ENCODE results near the gene OVCH1.
A peak's percentile ranks its signal among the peaks of the same experiment; 100 is the strongest.

Gene OVCH1, protein sequence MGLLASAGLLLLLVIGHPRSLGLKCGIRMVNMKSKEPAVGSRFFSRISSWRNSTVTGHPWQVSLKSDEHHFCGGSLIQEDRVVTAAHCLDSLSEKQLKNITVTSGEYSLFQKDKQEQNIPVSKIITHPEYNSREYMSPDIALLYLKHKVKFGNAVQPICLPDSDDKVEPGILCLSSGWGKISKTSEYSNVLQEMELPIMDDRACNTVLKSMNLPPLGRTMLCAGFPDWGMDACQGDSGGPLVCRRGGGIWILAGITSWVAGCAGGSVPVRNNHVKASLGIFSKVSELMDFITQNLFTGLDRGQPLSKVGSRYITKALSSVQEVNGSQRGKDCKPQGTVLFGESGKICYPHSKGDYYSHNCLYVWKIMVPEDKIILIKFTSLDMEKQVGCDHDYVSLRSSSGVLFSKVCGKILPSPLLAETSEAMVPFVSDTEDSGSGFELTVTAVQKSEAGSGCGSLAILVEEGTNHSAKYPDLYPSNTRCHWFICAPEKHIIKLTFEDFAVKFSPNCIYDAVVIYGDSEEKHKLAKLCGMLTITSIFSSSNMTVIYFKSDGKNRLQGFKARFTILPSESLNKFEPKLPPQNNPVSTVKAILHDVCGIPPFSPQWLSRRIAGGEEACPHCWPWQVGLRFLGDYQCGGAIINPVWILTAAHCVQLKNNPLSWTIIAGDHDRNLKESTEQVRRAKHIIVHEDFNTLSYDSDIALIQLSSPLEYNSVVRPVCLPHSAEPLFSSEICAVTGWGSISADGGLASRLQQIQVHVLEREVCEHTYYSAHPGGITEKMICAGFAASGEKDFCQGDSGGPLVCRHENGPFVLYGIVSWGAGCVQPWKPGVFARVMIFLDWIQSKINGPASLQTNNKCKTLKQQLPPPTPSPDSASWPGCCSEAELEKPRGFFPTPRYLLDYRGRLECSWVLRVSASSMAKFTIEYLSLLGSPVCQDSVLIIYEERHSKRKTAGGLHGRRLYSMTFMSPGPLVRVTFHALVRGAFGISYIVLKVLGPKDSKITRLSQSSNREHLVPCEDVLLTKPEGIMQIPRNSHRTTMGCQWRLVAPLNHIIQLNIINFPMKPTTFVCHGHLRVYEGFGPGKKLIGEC

DNA sequence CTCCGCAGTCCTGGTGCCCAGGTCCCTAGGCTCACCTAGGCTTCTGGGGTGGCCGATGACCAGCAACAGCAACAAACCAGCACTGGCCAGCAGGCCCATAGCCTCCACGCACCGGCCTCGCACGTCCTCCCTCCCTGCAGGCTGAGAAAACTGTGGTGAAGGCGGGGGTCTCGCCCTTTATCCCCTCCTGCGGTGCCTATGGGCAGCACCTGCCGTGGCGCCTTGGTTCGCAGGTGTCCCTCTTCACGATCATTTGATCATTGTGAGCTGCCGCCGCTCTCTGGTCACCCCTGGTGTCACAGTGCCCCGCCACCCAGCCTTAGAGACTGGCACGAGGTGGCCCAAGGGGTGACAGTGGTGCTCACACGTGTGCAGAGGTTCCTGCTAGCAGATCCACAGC lies at the start of gene OVCH1:
OVCH1 (minus strand) TSS at position 99 of the 400 bp plus-strand sequence; CDS start at position 99, 0 bp downstream.
- DNase-seq (ENCODE audit: low read depth) = no peak

DNA sequence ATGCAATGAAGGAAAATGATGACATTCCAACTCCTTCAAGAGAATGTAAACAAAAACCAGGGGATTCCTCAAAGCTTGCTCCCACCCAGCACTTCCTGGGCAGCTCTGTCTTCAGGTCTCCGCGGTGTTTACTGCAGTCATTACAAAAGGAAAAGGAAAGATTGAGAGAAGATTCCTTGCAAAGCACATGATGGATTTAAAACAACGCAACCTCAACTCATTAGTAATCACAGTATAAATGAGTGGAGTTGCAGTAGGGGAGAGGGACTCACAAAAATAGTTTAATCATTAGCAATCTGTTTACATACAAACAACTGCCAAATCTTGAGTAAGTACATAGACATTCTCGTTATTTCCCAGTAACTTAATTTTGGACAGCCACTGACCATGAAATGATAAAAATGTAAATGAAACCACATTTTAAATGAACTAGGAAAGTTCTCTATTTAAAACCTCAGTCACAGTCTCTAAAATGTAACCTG lies 49.7 kb upstream of the OVCH1 start:
- DNase-seq (ENCODE audit: low read depth) = no peak

DNA sequence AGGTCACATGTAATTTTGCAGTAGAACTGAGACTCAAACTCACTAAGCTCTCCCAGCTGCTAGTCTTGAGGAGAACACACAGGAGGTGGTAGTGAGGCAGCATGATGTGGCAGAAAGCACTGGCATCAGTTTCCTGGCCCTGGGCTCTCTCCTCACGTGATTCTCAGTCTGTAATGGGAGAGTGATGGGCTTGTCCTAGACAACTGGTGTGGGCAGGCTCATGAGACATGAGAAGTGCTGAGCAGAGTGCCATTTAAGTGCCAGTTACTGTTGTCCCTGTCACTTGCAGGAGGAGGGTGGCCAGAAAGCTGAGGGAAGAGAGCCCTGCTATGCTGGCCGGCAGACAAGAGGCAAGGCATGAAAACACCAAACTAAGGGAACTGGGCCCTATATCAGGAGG lies 48.5 kb upstream of the OVCH1 start:
- no peak for DNase-seq (ENCODE audit: low read depth)

DNA sequence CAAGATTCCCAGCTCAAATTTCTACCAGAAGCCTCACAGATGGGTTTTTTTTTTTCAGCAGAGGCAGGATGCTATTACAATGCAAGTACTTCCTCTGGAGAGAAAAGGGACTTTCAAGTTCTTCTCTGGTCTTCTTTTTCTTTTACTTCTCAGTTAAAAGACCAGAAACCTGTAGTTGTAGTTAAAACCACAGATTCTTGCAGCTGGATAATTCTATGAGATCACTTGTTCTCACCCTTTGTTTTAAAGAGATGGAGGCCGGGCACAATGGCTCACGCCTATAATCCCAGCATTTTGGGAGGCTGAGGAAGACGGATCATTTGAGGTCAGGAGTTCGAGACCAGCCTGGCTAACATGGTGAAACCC lies 47.6 kb upstream of the OVCH1 start:
- no peak for DNase-seq (ENCODE audit: low read depth)

DNA sequence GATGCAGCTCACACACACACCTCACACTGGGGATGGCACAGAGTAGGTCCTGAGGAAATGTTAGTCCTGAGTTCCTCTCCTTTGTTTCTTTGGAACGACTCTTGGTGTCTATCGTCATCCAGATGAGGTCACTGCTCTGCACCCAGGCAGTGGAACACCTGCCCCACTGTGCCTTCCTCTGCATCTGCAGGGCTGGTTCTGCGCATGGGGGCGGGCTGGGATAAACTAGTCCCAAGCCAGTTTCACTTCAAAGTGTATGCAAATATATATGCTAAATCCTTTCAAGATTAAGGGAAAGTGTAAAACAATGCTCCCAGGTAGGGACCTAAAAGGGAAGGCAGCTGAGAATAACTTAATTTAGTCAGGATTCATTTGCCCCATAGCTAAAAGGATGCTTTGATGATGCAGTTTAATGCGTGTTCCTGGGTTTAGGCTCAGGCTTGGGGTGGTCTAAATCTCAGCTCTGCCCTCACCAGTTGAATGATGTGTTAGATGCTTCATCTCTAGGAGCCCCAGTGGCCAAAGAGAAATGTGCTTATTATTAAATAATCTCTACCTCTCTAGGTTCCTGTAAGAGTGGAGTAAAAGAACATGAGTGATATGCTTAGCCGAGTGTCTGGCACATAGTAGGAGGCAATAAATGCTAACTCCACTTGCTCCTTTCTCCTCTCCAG lies 47.1 kb upstream of the OVCH1 start:
- no peak for DNase-seq (ENCODE audit: low read depth)

DNA sequence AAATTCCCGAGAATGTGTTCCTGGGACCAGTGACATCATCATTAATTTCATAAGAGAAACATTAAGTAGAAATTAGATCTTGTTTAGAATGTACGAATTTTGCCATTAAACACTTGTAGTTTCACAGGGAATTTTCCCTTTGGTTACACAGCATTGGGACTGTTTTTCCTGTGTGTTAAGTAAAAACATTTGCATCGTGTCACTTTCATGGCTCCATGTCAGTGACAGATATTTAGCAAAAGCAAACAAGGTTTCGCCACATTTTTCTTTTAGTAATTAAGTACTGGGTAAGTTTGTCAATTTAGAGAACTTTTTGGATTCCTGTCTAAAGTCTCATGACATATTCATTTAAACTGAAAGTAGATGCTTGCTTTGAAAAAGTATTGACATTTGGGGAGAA lies 45.5 kb upstream of the OVCH1 start:
- no peak for DNase-seq (ENCODE audit: low read depth)

DNA sequence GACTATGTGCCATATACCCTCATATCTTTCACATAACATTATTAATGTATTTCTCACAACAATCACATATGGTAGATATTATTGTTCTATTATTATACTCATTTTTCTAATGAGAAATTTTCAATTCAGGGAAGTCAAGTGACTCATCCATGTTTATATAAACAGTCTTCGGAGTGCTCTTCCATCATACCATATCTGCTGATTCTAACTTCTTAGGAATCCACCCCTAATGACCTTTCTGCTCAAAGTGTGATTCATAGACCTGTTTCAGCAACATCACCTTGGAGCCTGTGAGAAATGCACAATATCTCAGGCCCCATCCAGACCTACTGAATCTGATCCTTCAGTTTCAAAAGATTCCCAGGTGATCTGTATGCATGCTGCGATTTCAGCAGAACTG lies 39.8 kb upstream of the OVCH1 start:
- no peak for DNase-seq (ENCODE audit: low read depth)

DNA sequence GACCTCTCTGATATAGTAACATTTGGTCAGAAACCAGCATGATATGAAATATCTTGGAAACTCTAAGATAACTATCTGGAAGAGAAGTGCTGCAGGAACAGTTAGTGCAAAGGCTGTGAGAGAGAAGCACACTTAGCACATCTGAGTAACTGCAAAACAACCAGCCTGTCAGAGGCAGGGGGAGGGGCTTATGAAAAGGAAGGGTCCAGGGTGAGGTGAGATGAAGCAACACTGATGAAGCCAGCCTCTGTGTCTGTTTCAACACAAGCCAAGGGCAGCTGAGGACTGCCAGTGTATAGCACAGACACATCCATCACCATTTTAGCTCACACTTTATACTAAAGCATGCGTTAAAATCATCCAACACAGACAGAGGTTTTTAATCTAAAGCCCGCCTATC lies 37.4 kb upstream of the OVCH1 start:
- no peak for DNase-seq (ENCODE audit: low read depth)

DNA sequence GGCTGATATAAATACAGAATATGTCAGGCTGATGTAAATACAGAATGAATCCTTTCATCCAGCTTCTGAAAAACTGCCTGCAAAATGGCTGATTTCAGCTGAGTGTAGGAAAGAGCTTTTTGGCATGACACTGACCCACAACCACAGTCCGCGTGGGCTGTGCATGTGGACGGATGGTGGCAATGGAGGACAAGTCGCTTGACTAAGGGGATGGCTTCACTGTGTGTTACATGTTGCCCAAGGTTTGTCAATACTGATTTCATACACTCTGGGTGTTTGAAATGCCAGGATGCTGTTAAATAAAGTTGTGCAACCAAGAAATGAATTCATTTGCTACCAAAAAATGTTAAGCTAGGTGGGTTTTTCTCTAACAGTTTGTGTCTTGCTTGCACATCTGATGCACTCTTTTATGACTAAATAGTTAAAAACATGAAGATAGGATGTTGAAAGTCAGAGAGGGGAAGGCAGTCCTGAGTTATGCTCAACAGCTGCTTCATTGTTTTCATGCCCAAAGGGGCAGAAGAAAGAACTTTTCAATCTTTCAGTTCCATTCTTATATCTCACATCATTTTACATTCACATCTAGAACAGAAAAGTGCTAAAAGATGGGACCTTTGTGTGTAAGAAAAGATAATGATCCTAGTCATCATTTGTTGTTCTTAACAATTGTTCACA lies 36.5 kb upstream of the OVCH1 start:
- DNase-seq (ENCODE audit: low read depth) = no peak

DNA sequence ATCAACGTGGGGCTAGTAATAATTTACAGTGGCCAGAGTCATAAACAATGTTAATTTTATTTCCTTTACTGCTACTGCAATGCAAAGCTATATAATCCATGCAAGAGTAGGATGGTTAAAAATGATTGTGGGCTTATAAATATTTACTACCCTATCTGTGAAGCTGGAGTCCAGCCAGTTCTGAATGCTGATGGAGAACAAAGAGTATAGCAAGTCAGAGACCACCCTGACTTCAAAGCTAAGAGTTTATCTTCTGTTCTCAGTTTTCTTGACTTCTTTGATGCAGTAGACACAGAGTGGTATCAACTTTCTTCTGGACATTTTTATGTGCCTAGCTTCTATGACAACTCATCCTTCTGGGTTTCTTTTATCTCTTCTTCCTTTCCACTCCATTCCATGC lies 34.0 kb upstream of the OVCH1 start:
- DNase-seq (ENCODE audit: low read depth) = no peak

DNA sequence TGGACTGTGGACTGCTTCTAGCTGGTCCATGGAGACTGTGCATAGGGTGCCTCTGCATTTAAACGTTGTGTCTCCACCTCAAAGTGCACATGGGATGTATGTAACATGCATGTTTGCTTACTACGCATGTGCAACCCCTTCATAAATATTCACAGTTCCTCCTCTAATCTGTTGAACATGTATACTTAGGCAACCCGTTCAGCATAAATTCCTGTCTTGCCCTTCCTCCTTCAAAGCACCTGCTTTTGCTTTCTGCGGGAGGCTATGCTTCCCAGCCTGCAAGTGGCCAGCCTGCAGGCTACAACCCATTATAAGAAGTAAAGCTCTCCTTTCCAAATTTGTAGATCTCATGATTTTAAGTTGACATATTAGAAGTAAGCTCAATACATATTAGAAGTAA lies 33.0 kb upstream of the OVCH1 start:
- DNase-seq (ENCODE audit: low read depth) = no peak

DNA sequence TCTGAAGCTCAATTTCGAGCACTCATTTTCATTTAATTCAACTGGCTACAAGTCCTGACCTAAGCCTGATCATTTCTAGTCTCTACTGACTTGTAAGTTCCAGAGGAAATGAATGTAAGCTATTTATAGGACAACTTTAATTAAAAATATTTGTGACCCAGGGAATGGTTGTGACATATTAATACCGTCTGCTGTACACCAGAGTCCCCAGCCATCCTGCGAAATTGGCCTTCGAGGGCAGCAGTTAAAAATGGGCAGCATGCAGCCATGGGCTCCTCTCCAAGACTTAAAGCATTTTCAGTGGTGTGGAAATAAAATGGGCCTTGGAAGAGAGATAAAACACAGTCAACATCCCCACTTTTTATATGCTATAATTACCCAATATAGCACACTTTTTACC lies 30.7 kb upstream of the OVCH1 start:
- no peak for DNase-seq (ENCODE audit: low read depth)

DNA sequence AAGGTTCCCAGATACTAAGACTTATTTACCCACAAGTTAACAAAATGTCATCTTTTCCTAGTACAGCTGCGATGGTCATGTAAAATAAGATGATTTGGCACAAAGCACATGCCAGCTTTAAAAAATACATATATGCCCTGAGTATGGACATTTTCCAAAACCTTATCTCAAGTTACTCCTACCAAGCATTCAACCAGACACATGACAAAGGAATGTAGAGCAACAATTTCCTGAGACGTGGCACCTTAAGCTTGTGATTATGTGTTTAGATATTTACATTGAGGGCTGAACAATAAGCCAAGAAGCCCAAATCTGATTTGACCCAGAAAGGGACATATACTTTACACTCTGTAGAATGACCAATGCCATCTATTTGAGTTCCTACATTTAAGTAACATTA lies 24.5 kb upstream of the OVCH1 start:
- no peak for DNase-seq (ENCODE audit: low read depth)

DNA sequence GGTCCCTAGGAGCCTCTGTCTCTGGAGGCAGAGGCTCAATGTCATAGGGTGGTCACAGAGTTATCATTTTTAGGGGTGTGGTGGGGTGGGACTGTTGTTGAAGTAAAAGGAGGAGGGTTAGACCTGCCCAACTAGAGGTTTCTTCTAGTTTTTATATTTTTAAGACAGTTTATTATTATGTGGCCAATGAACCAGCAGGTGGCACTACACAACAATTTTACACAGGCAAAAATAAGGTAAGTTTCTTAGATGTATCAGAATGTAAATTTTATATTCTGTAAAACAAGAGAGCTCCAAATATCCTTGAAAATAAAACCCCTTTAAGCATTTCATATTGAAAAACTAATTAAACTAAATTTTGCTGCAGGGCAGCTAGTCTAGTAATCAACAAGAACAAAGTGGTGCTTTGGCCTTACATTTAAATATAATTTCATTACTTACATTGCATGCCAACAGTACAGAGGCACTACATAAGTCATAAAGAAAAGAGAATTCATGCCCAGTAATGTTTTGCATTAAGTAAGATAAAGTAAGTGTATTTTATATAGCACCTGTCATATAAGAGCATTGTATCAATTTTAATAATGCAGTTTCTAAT lies 22.2 kb upstream of the OVCH1 start:
- peak; percentile 4 for DNase-seq (ENCODE audit: low read depth)

DNA sequence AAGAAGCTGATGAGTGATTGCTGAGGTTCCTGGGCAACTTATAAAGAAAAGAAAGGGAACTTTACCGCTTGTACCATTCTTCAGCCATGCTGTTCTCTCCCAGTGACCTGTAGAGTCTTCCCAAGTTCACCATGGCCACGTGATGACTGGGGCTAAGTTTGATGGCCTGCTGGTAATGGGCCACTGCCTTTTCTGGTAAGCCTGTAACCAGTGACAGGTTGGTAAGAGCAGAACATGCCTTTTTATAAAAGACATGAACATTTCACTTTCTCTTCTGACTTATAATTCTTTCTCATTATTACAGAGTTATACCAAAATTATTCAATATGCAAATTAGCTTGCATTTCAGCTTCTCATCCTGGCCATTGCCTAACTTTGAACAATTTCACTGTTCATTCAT lies 20.9 kb upstream of the OVCH1 start:
- no peak for DNase-seq (ENCODE audit: low read depth)

DNA sequence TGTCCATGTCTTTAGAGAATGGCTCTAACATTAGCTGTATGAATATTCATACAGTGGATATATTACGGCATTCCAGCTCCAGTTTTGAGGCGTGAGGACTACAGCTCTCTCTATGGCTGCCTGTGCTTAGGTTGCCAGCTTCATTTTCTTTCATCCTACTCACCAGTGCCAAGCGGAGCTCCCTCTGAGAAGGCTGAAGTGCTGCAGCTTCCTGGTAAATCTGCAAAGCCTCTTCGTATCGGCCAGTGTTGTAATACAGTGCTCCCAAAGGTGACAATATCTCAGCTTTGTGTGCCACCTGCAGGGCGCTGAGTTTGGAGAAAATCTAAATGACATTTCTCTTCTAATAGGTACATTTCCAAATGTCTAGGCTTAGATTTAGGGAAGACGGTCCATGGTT lies 19.8 kb upstream of the OVCH1 start:
- no peak for DNase-seq (ENCODE audit: low read depth)

DNA sequence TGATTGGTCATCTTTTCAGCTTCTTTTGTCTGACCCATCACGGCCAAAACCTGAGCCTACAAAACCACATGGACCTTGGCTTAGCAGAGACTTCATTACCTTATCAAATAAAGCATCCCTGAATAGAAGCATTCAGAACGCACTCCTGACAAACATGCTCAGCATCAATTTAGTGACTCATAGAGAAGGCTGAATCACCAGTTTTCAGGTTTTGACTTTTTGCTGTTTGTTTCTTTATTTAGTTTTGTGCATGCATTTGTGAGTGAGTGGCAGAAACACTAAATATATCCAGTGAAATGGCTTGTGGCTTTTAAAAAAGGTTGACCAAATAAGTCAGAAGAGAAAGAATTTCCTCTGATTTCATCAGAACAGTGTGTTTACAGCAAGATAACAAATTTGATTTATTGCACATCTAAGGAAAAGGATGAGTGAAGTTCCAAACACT lies 19.0 kb upstream of the OVCH1 start:
- DNase-seq (ENCODE audit: low read depth) = no peak

DNA sequence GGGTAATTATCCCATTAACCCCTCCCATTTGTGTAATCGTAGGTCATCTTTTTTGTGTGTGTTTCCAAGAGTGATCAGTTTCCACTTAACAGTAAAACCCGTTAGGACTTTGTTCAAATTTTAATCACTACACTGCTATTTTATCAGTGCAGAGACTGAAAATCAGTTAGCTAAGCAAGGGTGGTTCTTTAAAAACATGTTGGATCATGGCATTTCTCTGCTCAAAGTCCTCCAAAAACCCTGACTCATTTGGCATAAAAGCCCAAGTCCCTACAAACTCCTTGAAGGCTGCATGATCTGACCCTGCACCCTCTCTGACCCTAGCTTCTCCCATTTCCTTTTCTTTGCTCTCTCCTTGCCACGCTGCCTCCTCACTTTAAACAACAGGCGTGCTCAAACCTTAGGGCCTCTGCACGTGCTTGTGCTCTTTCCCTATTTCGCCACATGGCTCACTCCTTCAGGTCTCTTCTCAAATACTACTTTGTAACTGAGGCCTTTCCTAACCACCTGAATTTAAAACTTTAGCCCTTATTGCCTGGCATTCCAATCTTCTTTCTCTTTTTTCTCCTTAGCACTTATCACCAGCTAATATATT lies 13.2 kb upstream of the OVCH1 start:
- no peak for DNase-seq (ENCODE audit: low read depth)

DNA sequence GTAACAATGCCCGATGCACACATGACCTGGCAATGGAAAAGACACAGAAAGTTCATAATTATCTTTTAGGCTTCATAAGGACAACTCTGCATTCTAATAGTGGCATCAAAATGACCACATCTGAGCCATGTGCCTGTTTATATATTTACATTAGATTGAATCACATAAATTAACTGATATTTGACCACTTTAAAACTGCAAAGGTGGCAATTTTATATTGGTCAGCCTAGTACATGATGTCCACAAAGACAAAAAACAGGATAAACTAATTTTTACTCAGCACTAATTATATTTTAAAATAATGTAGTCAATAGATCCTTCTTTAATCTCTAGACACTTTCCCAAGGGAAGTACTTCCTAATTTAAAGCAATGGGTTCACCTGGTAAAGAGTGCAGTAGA lies 12.0 kb upstream of the OVCH1 start:
- DNase-seq (ENCODE audit: low read depth) = no peak

DNA sequence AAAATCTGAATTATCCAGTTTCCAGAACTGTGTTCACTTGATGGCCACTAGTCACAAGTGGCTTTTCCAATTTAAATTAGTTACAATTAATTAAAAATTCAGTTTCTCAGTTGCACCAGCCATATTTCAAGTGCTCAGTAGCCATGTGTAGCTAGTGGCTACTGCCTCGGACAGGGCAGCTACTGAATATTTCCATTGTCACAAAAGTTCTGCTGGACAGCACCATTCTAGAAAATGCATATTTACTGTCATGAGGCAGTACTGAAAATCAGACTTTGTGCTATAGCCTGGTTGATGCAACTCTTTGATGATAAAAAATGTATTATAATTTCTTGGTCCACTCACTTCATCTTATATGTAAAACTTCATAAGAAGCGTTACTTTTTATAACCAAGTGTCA lies 11.5 kb upstream of the OVCH1 start:
- no peak for DNase-seq (ENCODE audit: low read depth)

DNA sequence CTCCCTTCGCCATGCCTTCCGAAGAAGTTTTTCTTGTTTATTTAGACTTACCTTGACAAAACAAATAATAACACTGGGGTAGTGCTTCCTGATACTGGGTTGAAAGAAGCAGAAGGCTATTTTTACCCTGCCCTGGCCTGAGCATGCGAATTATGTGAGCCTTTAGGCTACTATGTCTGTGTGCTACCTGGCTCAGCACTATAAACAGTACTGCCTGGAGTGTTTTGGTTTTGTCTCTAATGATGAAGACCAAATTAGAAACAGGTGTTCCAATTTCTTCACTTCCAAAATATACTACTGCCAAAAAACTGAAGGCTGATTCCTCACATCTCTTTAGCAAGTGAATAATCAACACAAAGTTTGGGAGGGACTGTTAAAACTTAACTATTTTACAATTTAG lies 7.6 kb upstream of the OVCH1 start:
- no peak for DNase-seq (ENCODE audit: low read depth)

Data from activated T-cell treated with anti-CD3 and anti-CD28 coated beads for 24 hours (primary cell).